GM19455 (cell line): Measurements from ENCODE around the gene MED15.
"Not testable (repeated sequence)": the region's sequence is repeated elsewhere in the genome, so short reads cannot be mapped to it uniquely, and the experiment has no call there.

Experiments used
- ATAC-seq: cut with Tn5 transposase; IDR thresholded peaks from one replicate; pipeline ENCODE4 v1.9.1; 2021; ENCODE audit not compliant: unreplicated experiment

MED15 gene

DNA sequence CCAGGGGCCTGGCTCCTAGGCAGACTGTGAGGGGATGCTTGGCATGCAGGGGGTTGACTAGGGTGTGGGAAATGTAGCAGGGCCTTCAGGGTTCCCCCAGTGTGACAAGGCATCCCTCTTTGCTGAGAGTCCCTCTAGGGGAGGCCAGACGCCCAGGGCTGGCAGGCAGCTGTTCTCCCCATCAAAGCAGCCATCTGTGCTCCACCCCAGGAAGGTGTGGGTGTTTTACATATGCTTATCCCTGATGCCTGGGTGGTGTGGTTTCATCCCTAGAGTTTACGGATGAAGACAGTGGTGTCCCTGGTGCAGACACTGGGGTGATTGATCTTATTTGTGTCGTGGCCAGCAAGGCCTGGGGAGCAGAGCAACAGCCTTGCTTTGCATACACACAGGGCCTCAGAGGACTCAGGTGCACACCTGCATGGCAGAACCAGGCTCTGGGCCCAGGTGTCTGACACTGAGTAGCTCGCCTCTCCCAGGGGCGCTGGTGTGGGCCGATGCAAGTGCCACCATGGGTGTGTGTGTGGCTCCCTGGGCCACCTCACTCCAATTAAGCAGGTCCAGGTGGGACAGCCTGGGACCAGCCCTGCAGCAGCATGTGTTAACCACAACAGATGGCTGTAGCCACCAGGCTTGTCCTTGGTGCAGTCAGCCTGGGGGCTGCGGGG, 74.2 kb downstream of the MED15 start:
- no peak for ATAC-seq

DNA sequence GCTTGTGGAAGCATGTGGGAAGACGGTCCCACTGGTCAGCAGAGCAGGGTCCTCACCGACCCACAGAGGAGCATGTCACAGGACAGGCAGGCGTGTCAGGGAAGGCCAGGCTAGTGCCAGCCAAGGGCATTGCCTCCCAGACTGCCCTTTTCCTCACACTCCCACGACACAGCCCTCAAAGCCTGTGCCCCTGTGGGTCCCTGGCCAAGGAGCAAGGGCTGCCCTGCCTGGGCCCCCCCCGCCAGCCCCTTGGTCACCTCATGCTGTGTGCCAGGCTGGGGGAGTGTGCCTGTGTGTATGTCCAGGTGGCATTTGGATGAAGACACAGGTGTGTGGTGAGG, 74.7 kb downstream of the MED15 start:
- ATAC-seq, result no peak

DNA sequence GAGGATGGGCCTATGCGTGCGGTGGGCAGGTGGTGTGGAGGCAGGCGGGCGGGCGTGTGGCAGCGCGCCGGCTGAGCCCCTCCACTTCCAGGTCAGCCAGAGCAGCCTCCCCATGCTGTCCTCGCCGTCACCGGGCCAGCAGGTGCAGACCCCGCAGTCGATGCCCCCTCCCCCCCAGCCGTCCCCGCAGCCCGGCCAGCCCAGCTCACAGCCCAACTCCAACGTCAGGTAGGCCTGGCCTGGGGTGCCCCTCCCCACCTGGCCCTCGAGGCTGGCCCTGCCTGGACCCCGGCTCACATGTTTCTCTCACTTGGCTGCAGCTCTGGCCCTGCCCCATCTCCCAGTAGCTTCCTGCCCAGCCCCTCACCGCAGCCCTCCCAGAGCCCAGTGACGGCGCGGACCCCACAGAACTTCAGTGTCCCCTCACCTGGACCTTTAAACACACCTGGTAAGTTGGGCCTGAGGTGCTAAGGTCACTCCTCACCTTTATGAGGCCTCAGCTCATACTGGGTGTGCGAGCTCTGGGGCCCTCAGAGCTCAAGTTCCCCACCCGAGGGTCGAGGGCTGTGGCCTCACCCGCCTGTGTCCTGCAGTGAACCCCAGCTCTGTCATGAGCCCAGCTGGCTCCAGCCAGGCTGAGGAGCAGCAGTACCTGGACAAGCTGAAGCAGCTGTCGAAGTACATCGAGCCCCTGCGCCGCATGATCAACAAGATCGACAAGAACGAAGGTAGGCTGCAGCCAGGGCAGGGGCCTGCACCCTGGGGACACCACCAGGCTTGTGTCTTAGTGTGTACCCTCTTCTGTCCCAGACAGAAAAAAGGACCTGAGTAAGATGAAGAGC, 75.3 kb downstream of the MED15 start:
- no peak for ATAC-seq

DNA sequence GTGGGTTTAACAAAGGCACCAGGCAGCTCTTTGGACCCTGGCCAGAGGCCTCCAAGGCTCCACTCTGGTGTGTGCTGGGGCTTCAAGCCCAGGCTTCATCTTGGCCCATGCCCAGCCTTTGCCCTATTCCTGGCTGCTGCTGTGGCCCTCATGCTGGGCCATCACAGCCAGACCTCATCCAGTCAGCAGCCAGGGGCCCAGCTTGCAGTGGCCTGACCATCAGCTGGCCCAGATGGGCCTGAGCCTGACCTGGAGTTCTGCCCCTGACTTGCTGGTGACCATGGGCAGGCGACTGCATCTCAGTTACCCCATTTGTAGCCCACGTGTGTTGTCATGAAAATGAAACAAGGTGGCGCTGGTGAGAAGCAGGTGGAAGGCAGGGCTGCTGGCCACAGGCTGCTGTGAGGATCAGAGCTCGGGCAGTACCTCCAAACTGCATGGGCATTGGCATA, 76.1 kb downstream of the MED15 start:
- no peak for ATAC-seq

DNA sequence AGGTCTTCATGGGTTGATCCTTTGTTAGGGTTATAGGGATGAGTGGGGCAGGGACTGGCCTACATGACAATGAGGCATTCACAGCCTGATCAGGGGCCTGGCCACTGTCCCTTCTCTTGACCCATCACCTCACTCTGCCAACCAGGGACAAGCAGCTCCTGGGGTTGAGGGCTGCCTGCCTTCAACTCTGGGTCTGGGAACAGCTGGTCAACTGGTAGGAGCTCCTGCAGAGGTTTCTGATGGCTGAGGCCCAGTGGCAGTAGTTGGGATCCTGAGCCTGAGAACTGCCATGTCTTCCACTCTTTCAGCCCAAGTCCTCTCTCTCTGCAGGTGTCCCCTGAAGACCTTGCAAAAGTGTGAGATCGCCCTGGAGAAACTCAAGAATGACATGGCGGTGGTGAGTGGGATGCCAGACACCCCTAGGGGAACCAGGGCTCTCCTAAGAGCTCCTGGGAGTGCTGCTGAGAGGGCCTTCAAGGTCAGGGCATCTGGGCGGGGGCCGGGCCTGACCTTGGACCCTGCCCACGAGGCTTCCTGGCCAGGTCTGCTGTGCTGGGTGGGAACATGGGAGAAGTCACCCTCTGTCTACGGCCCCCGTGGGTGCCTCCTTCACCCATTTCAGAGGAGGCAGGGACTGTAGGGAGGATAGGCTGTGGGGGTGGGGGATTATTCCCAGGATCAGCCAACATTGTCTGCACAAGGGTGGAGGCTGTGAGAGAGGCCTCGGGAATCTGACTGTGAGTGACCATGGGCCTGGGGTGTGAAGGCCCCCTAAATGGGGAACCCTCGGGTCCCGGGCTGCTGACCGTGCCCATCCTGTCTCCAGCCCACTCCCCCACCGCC, 76.8 kb downstream of the MED15 start:
- ATAC-seq, result no peak

DNA sequence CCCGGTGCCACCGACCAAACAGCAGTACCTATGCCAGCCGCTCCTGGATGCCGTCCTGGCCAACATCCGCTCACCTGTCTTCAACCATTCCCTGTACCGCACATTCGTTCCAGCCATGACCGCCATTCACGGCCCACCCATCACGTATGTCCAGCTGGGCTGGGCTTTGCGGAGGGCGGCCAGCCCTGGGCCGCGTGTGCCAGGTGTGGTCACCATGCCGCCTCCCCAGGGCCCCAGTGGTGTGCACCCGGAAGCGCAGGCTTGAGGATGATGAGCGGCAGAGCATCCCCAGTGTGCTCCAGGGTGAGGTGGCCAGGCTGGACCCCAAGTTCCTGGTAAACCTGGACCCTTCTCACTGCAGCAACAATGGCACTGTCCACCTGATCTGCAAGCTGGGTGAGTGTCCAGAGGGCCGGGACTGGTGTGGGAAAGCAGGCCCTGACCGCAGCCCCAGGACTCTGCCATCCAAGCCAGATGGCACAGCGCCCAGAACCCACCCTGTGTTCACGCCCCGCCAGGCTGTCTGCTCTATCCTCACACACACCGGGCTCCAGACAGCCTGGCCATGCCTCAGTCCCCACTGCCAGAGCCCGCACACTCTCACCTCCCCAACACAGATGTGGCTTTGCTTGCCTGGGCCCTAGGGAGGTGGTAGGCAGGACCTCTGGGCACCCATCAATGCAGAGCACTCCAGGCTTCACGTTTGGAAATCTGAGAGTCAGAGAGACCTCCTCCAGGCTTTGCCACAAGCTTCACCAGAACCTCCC, 77.6 kb downstream of the MED15 start:
- ATAC-seq, result no peak

DNA sequence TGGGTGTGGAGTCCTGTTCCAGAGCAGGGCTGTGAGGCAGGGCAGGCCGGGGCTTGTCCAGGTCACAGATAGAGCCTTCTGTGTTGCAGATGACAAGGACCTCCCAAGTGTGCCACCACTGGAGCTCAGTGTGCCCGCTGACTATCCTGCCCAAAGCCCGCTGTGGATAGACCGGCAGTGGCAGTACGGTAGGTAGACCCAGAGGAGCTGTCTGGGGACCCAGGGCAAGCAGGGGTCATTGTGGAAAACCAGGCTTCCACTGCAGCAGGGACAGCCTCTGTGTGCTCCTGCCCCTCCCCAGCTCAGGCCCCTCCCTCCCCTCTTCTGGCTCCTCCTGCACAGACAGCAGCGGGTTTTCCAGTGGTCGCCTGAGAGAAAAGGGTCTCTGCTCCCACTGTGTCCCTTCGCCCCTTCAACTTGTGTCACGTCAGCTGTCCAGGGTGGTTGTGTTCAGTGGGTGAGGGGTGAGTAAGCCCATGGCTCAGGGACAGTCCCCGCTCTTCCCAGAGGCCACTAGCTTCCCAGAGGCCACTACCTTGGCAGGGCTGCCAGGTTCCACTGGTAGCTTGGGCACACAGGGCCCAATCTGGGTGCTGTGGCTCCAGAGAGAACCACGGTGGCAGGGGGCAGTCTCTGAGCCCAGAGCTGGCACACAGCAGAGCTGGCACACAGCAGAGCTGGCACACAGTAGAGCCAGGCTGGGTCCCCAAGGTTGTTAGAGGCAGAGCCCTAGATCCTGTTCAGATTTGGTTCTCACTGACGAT, 78.4 kb downstream of the MED15 start:
- ATAC-seq, result no peak

DNA sequence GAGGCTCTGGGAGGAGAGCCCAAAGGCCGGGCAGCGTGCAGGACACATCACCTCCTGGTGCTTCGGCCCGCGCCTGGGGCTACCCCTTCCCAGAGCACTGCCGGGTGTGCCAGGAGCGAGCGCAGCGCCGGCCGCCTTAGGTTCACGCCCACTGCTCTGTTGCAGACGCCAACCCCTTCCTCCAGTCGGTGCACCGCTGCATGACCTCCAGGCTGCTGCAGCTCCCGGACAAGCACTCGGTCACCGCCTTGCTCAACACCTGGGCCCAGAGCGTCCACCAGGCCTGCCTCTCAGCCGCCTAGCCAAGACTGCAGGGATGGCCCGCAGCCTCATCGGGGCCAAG, 79.0 kb downstream of the MED15 start:
- no peak for ATAC-seq

DNA sequence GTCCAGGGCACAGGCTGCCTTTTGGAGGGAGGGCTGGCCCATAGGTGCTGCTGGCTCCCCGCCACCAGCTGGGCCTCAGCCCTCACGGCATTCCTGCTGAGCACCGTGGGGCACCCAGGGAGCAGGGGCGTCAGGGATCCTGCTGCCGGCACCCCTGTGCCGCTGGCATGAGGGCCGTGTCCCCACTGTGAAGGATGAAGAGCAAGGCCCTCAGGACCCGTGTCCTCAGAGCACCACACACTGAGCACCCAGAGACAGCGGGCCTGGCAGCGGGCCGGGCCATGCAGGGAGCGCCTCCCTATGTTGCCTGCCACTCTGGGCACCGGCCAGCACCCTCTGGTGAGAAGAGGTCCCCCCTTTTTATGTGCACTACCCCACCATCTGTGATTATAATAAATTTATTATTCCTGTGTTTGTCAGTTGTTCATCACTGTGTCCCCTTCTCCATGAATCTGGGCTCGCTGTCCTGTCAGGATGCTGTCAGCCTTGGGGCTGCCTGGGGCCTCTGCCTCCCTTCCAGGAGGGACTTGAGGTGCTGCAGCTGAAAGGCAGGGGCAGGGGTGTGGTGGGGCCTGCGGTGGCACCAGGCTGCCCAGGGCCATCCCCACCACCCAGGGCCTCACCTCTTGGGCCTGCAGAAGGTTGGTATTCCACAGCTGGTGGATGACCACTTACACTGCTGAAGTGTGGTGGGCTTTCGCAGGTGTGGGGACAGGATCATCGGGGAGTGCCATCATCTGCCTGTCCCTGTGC, 80.0 kb downstream of the MED15 start:
- ATAC-seq, result no peak

DNA sequence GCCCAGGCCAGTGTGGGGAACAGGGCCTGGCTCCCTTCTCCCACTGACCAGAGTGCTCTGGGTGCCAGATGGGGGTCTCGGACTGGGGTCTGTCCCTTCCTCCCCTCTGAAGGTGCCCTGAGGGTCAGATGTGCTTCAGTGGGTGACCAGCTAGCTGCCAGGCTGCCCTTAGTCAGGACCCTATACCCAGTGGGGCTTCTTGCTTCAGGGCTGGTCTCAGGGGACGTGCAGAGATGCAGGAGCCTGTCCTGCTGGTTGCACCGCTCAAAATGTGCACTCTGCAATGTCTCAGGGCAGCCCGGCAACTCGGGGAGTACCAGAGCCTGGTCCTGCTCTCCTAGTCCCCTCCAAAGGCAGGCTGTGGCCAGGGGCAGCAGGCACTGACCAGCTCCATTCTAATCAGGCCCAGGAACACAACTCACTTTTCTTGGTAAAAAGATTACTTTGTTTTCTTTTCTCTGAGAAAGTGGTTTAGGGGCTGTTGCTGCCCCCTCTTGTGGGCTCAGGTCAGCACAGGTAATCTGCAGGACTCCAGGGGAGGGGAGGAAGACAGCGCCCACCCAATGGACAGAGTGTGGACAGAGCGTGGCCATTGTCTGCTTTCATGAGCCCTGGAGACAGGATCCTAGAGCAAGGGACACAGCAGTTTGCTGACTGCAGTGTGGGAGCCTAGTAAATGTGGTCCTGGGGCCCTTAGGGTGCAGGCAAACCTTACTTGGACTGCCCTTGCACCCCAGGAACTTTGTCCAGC, 80.9 kb downstream of the MED15 start:
- ATAC-seq, result no peak

DNA sequence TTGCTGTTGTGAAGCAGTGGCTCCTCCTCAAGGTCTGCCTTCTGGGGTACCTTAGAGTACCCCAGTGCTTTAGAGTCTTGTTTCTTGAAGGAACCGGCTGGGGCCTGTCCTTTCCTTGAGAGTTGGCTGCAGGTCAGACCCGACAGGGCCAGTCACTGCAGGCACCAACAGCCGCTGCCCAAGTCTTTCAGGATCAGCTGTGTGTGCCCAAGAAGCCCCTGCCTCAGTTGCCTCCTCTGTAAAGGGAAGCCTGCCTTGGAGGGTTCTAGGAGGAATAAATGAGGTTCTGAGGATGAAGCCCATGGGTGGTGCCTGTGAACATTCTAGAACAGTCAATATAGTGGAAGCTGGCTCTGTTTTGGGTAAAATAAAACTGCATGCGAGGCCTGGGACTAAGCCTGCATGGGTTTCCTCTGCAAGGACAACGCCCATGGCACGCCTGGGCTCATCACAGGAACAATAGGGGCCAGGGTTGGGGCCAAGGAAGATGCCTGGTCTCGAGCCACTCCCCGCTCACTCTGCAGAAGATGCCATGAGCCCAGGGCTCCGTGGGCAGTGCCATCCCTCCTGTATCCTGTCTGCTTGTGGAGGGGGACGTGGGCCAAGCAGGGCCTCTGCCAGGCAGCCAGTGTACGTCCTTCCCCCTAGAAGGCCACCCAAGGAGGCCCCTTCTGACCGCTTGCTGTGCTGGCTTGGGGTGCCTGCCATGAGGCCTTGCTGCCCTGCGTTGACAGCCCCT, 81.6 kb downstream of the MED15 start:
- no peak for ATAC-seq

DNA sequence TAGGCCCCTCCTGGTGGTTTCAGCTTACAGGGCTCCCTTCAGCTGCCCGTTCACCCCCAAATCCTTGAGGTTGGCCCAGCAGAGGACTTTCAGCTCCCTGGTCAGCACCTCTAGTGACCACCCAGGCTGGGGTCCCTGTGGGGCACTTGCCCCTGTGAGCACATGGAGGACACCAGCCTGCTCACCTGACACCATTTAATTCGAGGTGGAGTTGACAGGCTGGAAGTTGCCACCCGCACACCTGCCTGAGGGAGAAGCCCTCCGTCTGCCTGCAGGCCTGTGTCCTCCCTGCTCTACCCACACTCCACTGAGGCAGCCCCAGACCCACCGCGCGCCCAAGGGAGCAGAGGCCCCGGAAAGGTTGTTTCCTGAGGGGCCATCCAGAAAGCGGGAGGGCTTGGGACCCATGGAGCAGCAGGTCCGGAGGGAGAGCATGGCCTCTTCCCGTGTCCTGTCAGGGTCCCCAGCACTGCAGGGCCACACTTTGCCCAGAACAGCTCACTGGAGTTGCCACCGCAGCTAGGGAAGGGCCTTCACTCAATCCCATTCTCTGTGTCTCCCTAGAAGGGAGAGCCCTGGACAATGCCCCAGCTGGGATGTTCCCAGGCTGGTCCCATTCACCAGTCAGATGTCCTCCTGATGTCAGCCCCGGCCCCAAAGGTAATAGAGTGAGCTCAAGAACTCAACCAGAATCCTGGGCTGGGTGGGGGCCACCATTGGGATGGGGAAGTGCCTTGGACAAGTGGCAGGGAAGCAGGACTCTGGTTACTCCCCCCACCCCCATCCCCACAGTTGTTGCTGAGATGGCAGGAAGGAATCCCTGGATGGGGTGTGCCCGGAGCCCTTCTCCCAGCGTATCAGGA, 82.4 kb downstream of the MED15 start:
- no peak for ATAC-seq

DNA sequence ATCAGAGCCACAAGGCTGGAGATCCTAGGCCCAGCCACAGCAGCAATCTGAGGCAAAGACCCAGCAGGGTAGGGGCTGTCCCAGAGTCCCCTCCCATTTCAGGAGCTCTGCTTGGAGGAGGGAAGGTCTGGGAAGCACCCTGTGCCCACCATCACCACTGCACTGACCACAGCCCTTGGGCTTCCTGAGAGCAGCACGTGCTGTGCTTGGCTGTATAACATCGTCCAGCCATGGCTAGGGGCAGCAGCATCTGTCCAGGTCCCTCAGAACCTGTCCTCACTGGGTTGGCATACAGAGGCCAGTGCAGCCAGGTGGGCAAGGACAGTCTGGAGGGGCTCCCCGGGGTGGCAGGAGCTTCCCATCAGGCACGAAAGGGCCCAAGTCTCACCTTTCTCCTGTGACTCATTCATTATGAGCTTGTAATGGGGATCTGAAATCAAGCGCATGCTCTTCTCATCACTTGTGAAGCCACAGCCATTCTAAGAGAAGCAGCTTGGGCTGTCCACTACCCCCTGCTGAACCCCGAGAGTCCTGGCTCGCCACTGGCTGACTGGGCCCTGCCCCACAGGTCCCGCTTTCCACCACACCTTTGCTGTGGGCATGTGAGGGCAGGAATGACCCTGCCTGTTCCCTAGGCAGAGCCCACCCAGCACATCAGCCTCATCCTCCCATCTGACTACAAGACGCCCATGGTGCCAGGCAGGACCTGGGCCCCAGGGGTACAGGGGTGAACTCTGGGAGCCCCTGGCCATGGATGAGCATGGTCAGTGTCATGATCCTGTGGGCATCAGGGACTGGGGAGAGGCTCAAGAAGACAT, 83.3 kb downstream of the MED15 start:
- ATAC-seq, result no peak

DNA sequence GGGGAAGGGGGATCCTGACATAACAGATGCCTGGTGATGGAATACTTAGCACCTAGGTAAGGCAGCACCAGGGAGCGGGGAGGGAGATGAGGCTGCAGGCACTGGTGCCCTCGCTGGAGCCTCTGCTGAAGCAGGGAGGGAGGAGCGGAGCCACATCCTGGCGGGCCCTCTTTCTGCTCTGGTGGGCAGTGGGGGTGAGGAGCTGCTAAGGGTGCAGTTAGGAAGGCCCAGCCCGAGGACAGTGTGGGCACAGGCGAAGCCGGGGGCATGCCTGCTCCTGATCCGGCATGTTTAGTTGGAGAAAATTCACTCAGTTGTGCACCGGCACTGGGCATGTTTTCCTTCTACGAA, 83.9 kb downstream of the MED15 start:
- ATAC-seq, result no peak

DNA sequence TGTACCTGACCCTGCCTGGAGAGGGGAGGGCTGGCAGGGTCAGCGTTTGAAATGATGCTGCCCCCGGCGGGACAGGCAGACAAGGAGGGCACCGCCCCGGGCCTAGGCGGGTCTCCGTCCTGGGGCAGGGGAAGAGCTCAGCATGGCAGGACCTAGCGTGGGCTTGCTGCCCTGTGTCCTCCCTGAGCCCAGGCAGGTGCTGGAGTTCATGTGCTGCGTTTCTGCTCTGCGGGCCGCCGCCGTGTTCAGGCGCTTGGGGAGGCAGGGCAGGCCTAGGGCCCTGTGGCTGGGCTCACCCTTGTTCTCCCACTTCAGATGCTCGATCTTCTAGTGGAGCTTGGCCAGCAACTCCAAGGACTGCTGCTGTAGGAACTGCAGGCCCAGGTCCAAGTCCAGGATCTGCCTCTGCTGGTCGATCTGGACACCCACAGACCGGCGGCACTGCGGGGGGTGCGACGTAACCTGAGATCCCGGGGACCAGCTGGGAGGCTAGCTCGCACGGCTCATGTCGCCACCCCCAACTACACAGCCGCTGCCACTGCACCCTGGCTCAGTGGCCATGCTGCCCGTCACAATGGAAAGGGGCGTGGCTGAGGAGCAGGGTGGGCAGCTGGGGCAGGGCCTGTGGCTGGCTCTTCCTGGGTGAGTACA, 84.4 kb downstream of the MED15 start:
- ATAC-seq, result no peak

DNA sequence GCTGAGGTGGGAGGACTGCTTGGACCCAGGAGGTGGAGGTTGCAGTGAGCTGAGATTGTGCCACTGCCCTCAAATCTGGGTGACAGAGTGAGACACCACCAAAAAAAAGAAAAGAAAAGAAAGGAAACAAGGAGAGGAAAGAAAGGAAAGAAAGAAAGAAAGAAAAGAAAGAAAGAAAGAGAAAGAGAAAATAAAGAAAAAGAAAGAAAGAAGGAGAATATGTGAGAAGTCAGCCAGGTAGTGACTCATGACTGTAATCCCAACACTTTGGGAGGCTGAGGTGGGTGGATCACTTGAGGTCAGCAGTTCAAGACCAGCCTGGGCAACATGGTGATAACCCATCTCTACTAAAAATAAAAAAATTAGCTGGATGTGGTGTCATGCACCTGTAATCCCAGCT, 86.6 kb downstream of the MED15 start:
- ATAC-seq, result not testable (repeated sequence)
